ENCODE measurements around the gene EPAS1. TPM values are rescaled to one million over a fixed set of nuclear protein-coding genes. Genes with fewer than 3 reads are reported as not detected.

The EPAS1 gene
- polyA plus RNA-seq, 2 of the 4 experiments (the other 2 are of a cell fraction): 128 to 143 TPM

- Histone ChIP-seq H3K27ac (no peak overlapping the region), H3K4me3 (no peak overlapping the region), H3K9me3 (no peaks in the 10 kb centered on the region), H3K4me2 (no peak overlapping the region), H3K4me1 (no peaks in the 10 kb centered on the region)
- no peak for ATAC-seq
- TF ChIP-seq MAFK (IDR thresholded peaks at IDR 0.05; ENCODE audit: partially characterized antibody): no peak
- no peak for TF ChIP-seq CHD2 (IDR thresholded peaks at IDR 0.05; ENCODE audit: low read length, partially characterized antibody)
- TF ChIP-seq RARB (CRISPR knock-in tag; IDR thresholded peaks at IDR 0.05): no peak
- TF ChIP-seq BHLHE40 (IDR thresholded peaks at IDR 0.05; ENCODE audit: low read depth, low read length): no peak
- no peak for TF ChIP-seq POLR2A (IDR thresholded peaks at IDR 0.05; ENCODE audit: low read length)
- TF ChIP-seq CBX2 (IDR thresholded peaks at IDR 0.05; ENCODE audit: borderline replicate concordance, low read depth): no peak
- no peak for TF ChIP-seq HDAC2 (IDR thresholded peaks at IDR 0.05)
- TF ChIP-seq EP300 (IDR thresholded peaks at IDR 0.05): no peak
- no peak for TF ChIP-seq USF2 (IDR thresholded peaks at IDR 0.05)
- no peak for TF ChIP-seq SMC3 (IDR thresholded peaks at IDR 0.05)
- TF ChIP-seq HOXA7 (CRISPR knock-in tag; IDR thresholded peaks at IDR 0.05): no peak
- TF ChIP-seq CEBPB (IDR thresholded peaks at IDR 0.05): no peak
- TF ChIP-seq MAZ (IDR thresholded peaks at IDR 0.05; ENCODE audit: borderline replicate concordance, low read depth, low read length): no peak
- no peak for TF ChIP-seq FOSB (CRISPR knock-in tag; IDR thresholded peaks at IDR 0.05)
- no peak for TF ChIP-seq TFCP2L1 (CRISPR knock-in tag; IDR thresholded peaks at IDR 0.05)
- TF ChIP-seq ZFP36 (IDR thresholded peaks at IDR 0.05; ENCODE audit: borderline replicate concordance, partially characterized antibody): no peak
- FAIRE-seq: no peak
- ChIA-PET CTCF (interaction anchor here (0.6 to 3.5 kb wide), 15 partner anchors 11 to 364 kb away, joined by 3 to 30 read pairs (median 4); partner anchors contain the start of gene EPAS1), POLR2A (no interaction called here)
- DNase-seq (ENCODE audit: low read depth in 1 of 2, low spot score in 1 of 2): no peak
- WGBS (ENCODE audit: missing lambda C conversion rate): 83% methylated on average over 1 of the region's 1 CpG
Measured at GRCh38 chr2:46356991-46357390, 59.8 kb downstream of the EPAS1 start.

GRCh38 chr2:46358713-46359112, 61.5 kb downstream of the EPAS1 start:
- no peaks in the 10 kb centered on the region for H3K9me3 ChIP-seq
- FAIRE-seq: no peak
- WGBS (ENCODE audit: missing lambda C conversion rate): 93% methylated on average over 6 of the region's 6 CpGs
- no peak for DNase-seq (ENCODE audit: low read depth in 1 of 2, low spot score in 1 of 2)
- H3K4me1 ChIP-seq: peaks cover 9% of the 10 kb centered on the region
- ATAC-seq: no peak
- H3K4me3 ChIP-seq: no peak overlapping the region
- CTCF ChIA-PET: interaction anchor here (0.7 to 2.1 kb wide), 3 partner anchors 102 to 296 kb away, joined by 3 to 5 read pairs (median 3); no protein-coding TSS in a partner anchor
- H3K27ac ChIP-seq: no peak overlapping the region
- POLR2A ChIA-PET: no interaction called here
- TF ChIP-seq EHF (CRISPR knock-in tag; IDR thresholded peaks at IDR 0.05) (no peak), HOXA7 (CRISPR knock-in tag; IDR thresholded peaks at IDR 0.05) (no peak), NFE2L2 (conservative IDR thresholded peaks at IDR 0.05; ENCODE audit: low read length) (no peak), EP300 (IDR thresholded peaks at IDR 0.05) (no peak), NR3C1 (IDR thresholded peaks at IDR 0.05) (no peak), GATA3 (IDR thresholded peaks at IDR 0.05; ENCODE audit: borderline replicate concordance) (no peak), ATOH8 (CRISPR knock-in tag; IDR thresholded peaks at IDR 0.05; ENCODE audit: low read depth) (no peak), MAX (IDR thresholded peaks at IDR 0.05) (no peak), HOXB5 (CRISPR knock-in tag; IDR thresholded peaks at IDR 0.05) (no peak), FOSL2 (IDR thresholded peaks at IDR 0.05) (no peak), FOSL2 (CRISPR knock-in tag; IDR thresholded peaks at IDR 0.05) (no peak), RARB (CRISPR knock-in tag; IDR thresholded peaks at IDR 0.05) (no peak), JUN (IDR thresholded peaks at IDR 0.05) (no peak), PBX3 (IDR thresholded peaks at IDR 0.05) (no peak), ZNF302 (CRISPR knock-in tag; IDR thresholded peaks at IDR 0.05) (no peak), POLR2AphosphoS2 (conservative IDR thresholded peaks at IDR 0.05; ENCODE audit: low read length) (no peak), NPAS2 (CRISPR knock-in tag; IDR thresholded peaks at IDR 0.05; ENCODE audit: borderline replicate concordance) (no peak), HMGXB4 (CRISPR knock-in tag; IDR thresholded peaks at IDR 0.05; ENCODE audit: borderline replicate concordance) (no peak), RNF2 (IDR thresholded peaks at IDR 0.05; ENCODE audit: borderline replicate concordance, low read depth) (no peak)
- H3K4me2 ChIP-seq: no peak overlapping the region
